GM12874 (cell line): ENCODE measurements around the gene PRL.

Experiments
- CTCF ChIP-seq: IDR thresholded peaks from 2 replicates; pipeline ENCODE4 v1.5.1; 2011; ENCODE audit warnings: low read depth, mild to moderate bottlenecking, control low read depth, low read length, moderate library complexity; ENCODE audit not compliant: insufficient read depth

The PRL gene

GRCh38 chr6:22313796-22314195 is 17.0 kb upstream of the PRL start:
- no peak for TF ChIP-seq CTCF

GRCh38 chr6:22308939-22309338 is 12.1 kb upstream of the PRL start:
- TF ChIP-seq CTCF: no peak

GRCh38 chr6:22306741-22307466 is 10.1 kb upstream of the PRL start:
- no peak for TF ChIP-seq CTCF

GRCh38 chr6:22302838-22303237 is 6.0 kb upstream of the PRL start:
- no peak for TF ChIP-seq CTCF

GRCh38 chr6:22300273-22300998 is 3.6 kb upstream of the PRL start:
- TF ChIP-seq CTCF: no peak

- TF ChIP-seq CTCF: no peak
Observed at GRCh38 chr6:22298475-22298890, 1.6 kb upstream of the PRL start.

GRCh38 chr6:22296067-22296466 is 769 bp downstream of the PRL start:
- TF ChIP-seq CTCF: no peak
